HEK293T (cell line): ENCODE measurements around the gene ZNF587B.
"Not testable (repeated sequence)": the region's sequence is repeated elsewhere in the genome, so short reads cannot be mapped to it uniquely, and the experiment has no call there.

ENCODE experiments used
- CTCF ChIA-PET: fragments of 350-600 bp; formaldehyde crosslinking; extraction: SDS; loops from one replicate; lab custom pipeline; 2021; ENCODE audit warnings: antibody characterized with exemption, inconsistent platforms; lab: Yijun Ruan, JAX
- POLR2A ChIA-PET: fragments of 350-600 bp; formaldehyde crosslinking; extraction: SDS; loops from one replicate; lab custom pipeline; 2020; ENCODE audit warnings: antibody characterized with exemption, inconsistent platforms; lab: Yijun Ruan, JAX
- DNase-seq: peaks from one replicate; pipeline ENCODE4 v3.0.0; 2012; ENCODE audit warnings: mixed read lengths; ENCODE audit errors: extremely low spot score
- ARNT ChIP-seq: fragments of 450-650 bp; IDR thresholded peaks from 2 replicates; pipeline ENCODE4 v1.6.1; 2017; ENCODE audit warnings: mild to moderate bottlenecking
- BHLHE40 ChIP-seq: fragments of 450-650 bp; IDR thresholded peaks from 2 replicates; pipeline ENCODE4 v1.6.1; 2016; ENCODE audit warnings: mild to moderate bottlenecking, moderate library complexity, borderline replicate concordance
- CTBP1 ChIP-seq: fragments of 450-650 bp; IDR thresholded peaks from 2 replicates; pipeline ENCODE4 v1.6.1; 2016; ENCODE audit warnings: borderline replicate concordance
- ELF4 ChIP-seq: fragments of 450-650 bp; IDR thresholded peaks from 2 replicates; pipeline ENCODE4 v1.6.1; 2017; ENCODE audit warnings: antibody characterized with exemption
- FOXA1 ChIP-seq: fragments of 450-650 bp; IDR thresholded peaks from 2 replicates; pipeline ENCODE4 v1.6.1; 2016; ENCODE audit warnings: mild to moderate bottlenecking
- FOXK2 ChIP-seq: fragments of 450-650 bp; IDR thresholded peaks from 2 replicates; pipeline ENCODE4 v1.6.1; 2016; ENCODE audit warnings: mild to moderate bottlenecking
- FOXM1 ChIP-seq: fragments of 450-650 bp; IDR thresholded peaks from 2 replicates; pipeline ENCODE4 v1.6.1; 2017; ENCODE audit warnings: mild to moderate bottlenecking, borderline replicate concordance
- HDGF ChIP-seq: fragments of 450-650 bp; IDR thresholded peaks from 2 replicates; pipeline ENCODE4 v1.6.1; 2017; ENCODE audit warnings: antibody characterized with exemption, borderline replicate concordance
- L3MBTL2 ChIP-seq: fragments of 450-650 bp; conservative IDR thresholded peaks from 2 replicates; pipeline ENCODE4 v1.6.1; 2016; ENCODE audit warnings: mild to moderate bottlenecking
- LEF1 ChIP-seq: fragments of 450-650 bp; IDR thresholded peaks from 2 replicates; pipeline ENCODE4 v1.6.1; 2017; ENCODE audit warnings: mild to moderate bottlenecking, borderline replicate concordance
- NFRKB ChIP-seq: fragments of 450-650 bp; IDR thresholded peaks from 2 replicates; pipeline ENCODE4 v1.6.1; 2016; ENCODE audit warnings: mild to moderate bottlenecking, moderate library complexity
- PKNOX1 ChIP-seq: fragments of 450-650 bp; IDR thresholded peaks from 2 replicates; pipeline ENCODE4 v1.6.1; 2016
- SP1 ChIP-seq: fragments of 450-650 bp; IDR thresholded peaks from 2 replicates; pipeline ENCODE4 v1.6.1; 2017
- SUZ12 ChIP-seq: fragments of 450-650 bp; IDR thresholded peaks from 2 replicates; pipeline ENCODE4 v1.6.1; 2016; ENCODE audit warnings: mild to moderate bottlenecking
- TARDBP ChIP-seq: fragments of 450-650 bp; IDR thresholded peaks from 2 replicates; pipeline ENCODE4 v1.6.1; 2016
- ZNF384 ChIP-seq: fragments of 450-650 bp; IDR thresholded peaks from 2 replicates; pipeline ENCODE4 v1.6.1; 2016

The ZNF587B gene

GRCh38 chr19:57830071-57830602, at the start of gene ZNF587B:
Gene ZNF587B, plus strand, starts transcription at chr19:57830299. Its CDS starts 230 bp downstream, at chr19:57830529.
- ChIA-PET CTCF (no interaction called here), POLR2A (no interaction called here)
- TF ChIP-seq LEF1 (no peak), FOXA1 (no peak), NFRKB (no peak), BHLHE40 (no peak), SP1 (no peak), FOXM1 (no peak), ARNT (no peak), ELF4 (no peak), FOXK2 (no peak), TARDBP (no peak), PKNOX1 (no peak), CTBP1 (no peak), ZNF384 (no peak), SUZ12 (no peak), L3MBTL2 (no peak), HDGF (no peak)
- peak; percentile 13 for DNase-seq

- ChIA-PET POLR2A (no interaction called here), CTCF (no interaction called here)
- no peak for DNase-seq
- TF ChIP-seq LEF1 (no peak), PKNOX1 (no peak), NFRKB (no peak), SP1 (no peak), FOXK2 (no peak), ELF4 (no peak), HDGF (no peak), ZNF384 (no peak), FOXA1 (no peak)
Observed at GRCh38 chr19:57786286-57786685, 43.8 kb upstream of the ZNF587B start.

GRCh38 chr19:57786906-57787305, 43.2 kb upstream of the ZNF587B start:
- no peak for TF ChIP-seq FOXA1
- no peak for TF ChIP-seq PKNOX1
- DNase-seq: no peak
- ChIA-PET POLR2A (no interaction called here), CTCF (no interaction called here)

- DNase-seq: no peak
- ChIA-PET POLR2A (no interaction called here), CTCF (no interaction called here)
- no peak for TF ChIP-seq NFRKB
- TF ChIP-seq LEF1: no peak
Observed at GRCh38 chr19:57788114-57788692, 41.9 kb upstream of the ZNF587B start.

- no peak for DNase-seq
- ChIA-PET CTCF (no interaction called here), POLR2A (no interaction called here)
- TF ChIP-seq BHLHE40: no peak
- TF ChIP-seq HDGF: no peak
- no peak for TF ChIP-seq TARDBP
- TF ChIP-seq PKNOX1: no peak
Observed at GRCh38 chr19:57789288-57789687, 40.8 kb upstream of the ZNF587B start.

GRCh38 chr19:57796580-57796979, 33.5 kb upstream of the ZNF587B start:
- CTCF ChIA-PET, DNase-seq, POLR2A ChIA-PET: not testable (repeated sequence)

GRCh38 chr19:57800696-57801095, 29.4 kb upstream of the ZNF587B start:
- DNase-seq: no peak
- CTCF ChIA-PET: no interaction called here
- no peak for TF ChIP-seq FOXM1
- TF ChIP-seq FOXK2: no peak
- no peak for TF ChIP-seq SUZ12
- no peak for TF ChIP-seq L3MBTL2
- TF ChIP-seq LEF1: no peak
- TF ChIP-seq ELF4: no peak
- no peak for TF ChIP-seq NFRKB
- TF ChIP-seq CTBP1: no peak
- TF ChIP-seq TARDBP: no peak
- no peak for TF ChIP-seq FOXA1
- no peak for TF ChIP-seq PKNOX1
- TF ChIP-seq ARNT: no peak
- no peak for TF ChIP-seq HDGF
- TF ChIP-seq SP1: no peak
- no peak for TF ChIP-seq BHLHE40
- TF ChIP-seq ZNF384: no peak
- POLR2A ChIA-PET: interaction anchor here (1.3 kb wide), 1 partner anchor 19 kb away, joined by 5 read pairs; no protein-coding TSS in a partner anchor
